ENCODE data around the gene MTHFD1. TPM values are rescaled to one million over a fixed set of nuclear protein-coding genes. Genes with fewer than 3 reads are reported as not detected.

Gene MTHFD1
- total RNA-seq, 3 donors from 2014 or later: 35.9 to 73.3 (median 37.3) TPM

DNA sequence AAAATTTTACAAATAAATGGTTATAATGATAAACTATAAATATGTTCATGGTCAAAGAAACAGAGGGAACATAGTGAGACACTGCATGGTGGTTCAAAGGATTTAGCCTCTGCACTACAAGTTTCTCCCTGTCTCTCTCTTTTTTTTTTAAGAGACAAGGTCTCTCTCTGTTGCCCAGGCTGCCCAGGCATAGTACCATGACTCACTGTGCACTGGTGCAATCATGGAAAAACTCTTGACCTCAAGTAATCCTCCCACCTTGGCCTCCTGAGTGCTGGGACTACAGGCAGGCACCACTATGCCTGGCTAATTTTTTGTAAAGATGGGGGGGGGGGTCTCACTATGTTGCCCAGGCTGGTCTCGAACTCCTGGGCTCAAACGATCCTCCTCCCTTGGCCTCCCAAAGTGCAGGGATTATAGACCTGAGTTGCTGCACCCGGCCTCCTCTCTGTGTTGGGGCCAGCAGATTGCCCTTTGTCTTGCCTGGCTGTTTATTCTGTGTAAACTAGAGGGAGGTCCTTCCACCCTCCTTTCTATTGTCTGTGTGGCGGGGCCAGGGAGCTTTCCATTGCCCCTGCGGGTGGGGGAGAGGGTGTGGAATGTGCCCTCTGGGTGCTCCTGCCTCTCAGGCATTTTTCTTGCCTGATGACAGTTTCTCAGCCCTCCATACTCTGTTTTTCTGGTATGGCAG lies 22.1 kb downstream of the MTHFD1 start:
- TF ChIP-seq, protein P1, sequence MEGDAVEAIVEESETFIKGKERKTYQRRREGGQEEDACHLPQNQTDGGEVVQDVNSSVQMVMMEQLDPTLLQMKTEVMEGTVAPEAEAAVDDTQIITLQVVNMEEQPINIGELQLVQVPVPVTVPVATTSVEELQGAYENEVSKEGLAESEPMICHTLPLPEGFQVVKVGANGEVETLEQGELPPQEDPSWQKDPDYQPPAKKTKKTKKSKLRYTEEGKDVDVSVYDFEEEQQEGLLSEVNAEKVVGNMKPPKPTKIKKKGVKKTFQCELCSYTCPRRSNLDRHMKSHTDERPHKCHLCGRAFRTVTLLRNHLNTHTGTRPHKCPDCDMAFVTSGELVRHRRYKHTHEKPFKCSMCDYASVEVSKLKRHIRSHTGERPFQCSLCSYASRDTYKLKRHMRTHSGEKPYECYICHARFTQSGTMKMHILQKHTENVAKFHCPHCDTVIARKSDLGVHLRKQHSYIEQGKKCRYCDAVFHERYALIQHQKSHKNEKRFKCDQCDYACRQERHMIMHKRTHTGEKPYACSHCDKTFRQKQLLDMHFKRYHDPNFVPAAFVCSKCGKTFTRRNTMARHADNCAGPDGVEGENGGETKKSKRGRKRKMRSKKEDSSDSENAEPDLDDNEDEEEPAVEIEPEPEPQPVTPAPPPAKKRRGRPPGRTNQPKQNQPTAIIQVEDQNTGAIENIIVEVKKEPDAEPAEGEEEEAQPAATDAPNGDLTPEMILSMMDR (IDR thresholded peaks at IDR 0.05): no peak
- Histone ChIP-seq H3K9me3 (no peaks in the 10 kb centered on the region), H3K4me1 (ENCODE audit: low read depth) (no peaks in the 10 kb centered on the region), H3K36me3 (ENCODE audit: low read depth) (no peaks in the 10 kb centered on the region), H3K4me3 (no peak overlapping the region)
- DNase-seq: no peak
- peak; percentile 23 for ATAC-seq
- intact Hi-C loops (cut with DNase I, micrococcal nuclease): no loop called here

DNA sequence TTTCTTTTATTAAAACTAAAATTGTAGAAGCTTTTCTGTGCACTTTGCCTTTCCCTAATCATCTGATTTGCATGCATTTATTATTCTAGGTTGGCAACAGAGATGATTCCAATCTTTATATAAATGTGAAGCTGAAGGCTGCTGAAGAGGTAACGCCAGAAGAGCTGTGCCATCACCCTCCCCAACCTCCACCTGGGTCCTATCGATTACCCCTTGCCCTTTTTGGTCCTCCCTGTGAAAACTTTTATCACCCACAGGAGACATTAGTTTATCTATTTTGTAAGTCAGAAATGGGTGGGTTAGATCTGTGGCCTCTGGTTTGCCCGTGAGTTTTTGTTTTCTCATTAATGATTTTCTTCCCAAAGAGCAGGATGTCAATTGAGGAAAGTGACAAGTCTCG lies 22.8 kb downstream of the MTHFD1 start:
- TF ChIP-seq, protein P1 (IDR thresholded peaks at IDR 0.05): no peak
- no peak for ATAC-seq
- intact Hi-C loops (cut with DNase I, micrococcal nuclease): no loop called here
- H3K4me3 ChIP-seq: no peak overlapping the region
- no peaks in the 10 kb centered on the region for H3K4me1 ChIP-seq (ENCODE audit: low read depth)
- H3K9me3 ChIP-seq: no peaks in the 10 kb centered on the region
- no peaks in the 10 kb centered on the region for H3K36me3 ChIP-seq (ENCODE audit: low read depth)
- no peak for DNase-seq

DNA sequence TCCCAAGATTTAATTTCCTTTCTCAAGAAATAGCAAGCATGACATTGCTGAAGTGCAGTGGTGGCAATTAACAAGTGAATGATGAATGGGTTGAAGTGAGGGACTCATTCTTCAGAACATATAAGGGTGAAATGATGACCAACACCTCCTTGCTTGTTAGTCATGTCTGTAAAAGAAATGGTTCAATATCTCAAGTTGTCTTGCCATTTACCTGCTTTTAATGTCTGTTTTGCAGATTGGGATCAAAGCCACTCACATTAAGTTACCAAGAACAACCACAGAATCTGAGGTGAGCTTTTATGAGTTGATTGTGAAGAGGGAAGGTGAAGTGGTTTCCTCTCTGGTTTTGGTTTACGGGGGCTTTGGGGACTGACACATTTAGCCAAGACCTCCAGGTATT lies 24.1 kb downstream of the MTHFD1 start:
- H3K4me3 ChIP-seq: no peak overlapping the region
- DNase-seq (no peak), ATAC-seq (no peak)
- H3K36me3 ChIP-seq (ENCODE audit: low read depth): no peaks in the 10 kb centered on the region
- H3K4me1 ChIP-seq (ENCODE audit: low read depth): no peaks in the 10 kb centered on the region
- intact Hi-C loops (cut with DNase I, micrococcal nuclease): no loop called here
- no peaks in the 10 kb centered on the region for H3K9me3 ChIP-seq
- TF ChIP-seq, protein P1 (IDR thresholded peaks at IDR 0.05): no peak

DNA sequence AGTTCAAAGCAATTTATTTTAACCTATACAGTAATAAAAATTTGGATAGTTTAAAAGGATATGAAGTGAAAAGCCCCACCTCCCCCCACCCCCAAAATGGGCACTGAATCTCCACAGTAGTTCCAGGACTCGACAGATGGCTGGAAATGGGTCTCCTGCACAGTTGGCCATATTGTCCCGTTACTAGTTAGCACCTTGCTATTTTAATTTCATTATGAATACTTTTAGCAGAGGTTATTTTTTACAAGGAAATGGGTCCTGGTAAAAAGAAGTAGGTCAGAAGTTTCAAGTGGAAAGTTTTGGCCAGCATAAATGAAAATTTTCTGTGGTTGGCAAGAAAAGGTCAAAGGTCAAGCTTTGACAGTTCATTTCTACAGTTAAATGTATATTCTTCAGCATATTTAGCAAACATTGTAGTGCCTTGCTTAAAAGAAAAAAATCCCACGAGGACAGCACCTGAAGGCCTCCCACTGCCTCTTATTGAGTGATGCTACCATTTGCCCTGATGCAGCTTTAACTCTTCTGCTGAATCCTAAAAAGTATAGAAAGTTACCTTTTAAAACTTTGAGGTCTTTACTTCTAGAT lies 28.3 kb downstream of the MTHFD1 start:
- ATAC-seq: no peak
- H3K4me3 ChIP-seq: no peak overlapping the region
- no peaks in the 10 kb centered on the region for H3K36me3 ChIP-seq (ENCODE audit: low read depth)
- TF ChIP-seq, protein P1 (IDR thresholded peaks at IDR 0.05): no peak
- DNase-seq: no peak
- H3K4me1 ChIP-seq (ENCODE audit: low read depth): no peaks in the 10 kb centered on the region
- intact Hi-C loops (cut with DNase I, micrococcal nuclease): no loop called here
- no peaks in the 10 kb centered on the region for H3K9me3 ChIP-seq

DNA sequence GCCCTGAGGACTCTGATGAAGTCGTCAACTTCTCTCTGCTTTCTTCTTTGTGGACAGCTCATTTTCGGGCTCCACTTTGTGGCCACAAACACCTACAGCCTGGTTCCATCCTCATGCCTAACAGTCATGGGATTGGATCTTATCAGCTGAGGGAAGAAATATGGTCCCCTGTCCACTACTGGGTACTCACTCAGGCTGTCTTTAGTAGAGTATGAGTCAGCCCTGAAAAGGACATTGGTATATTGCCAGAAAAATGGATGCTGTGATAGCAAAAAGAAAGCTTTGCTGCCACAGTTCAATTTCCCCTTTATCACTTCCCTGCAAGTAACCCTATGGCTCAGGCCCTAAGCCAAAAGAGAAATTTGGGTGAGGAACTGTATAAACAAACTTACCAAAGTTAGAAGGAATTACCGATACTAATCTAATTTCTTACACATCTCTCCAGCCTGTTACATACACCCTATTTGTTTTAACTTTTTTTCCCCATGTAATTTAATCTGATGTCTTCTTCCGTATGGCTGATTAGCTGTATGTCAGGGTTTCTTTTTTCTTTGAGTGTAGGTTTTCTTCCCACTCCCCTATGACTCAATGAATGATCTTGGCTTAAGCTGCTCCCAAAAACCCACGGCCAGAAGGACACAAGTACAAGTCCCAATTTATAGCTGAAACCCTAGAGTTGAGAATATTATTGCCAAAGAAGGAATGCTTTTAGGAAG lies 29.1 kb downstream of the MTHFD1 start:
- Histone ChIP-seq H3K36me3 (ENCODE audit: low read depth) (no peaks in the 10 kb centered on the region), H3K4me3 (no peak overlapping the region), H3K4me1 (ENCODE audit: low read depth) (no peaks in the 10 kb centered on the region), H3K9me3 (no peaks in the 10 kb centered on the region)
- TF ChIP-seq, protein P1 (IDR thresholded peaks at IDR 0.05): no peak
- intact Hi-C loops (cut with DNase I, micrococcal nuclease): no loop called here
- ATAC-seq (no peak), DNase-seq (no peak)
